DMS 273 (cell line): ENCODE data around the gene BMPR2.
"Not testable (repeated sequence)": the region's sequence is repeated elsewhere in the genome, so short reads cannot be mapped to it uniquely, and the experiment has no call there.

Experiments
- DNase-seq: peaks from one replicate; lab custom pipeline; 2025; ENCODE audit not compliant: unreplicated experiment; lab: John Stamatoyannopoulos, UW

BMPR2 gene

GRCh38 chr2:202375609-202376408 lies at the start of gene BMPR2:
BMPR2 (plus strand) TSS chr2:202376327; CDS start chr2:202377475, 1,148 bp downstream.
- peak; percentile 94 for DNase-seq

GRCh38 chr2:202327858-202328257 lies 48.3 kb upstream of the BMPR2 start:
- DNase-seq = no peak

- DNase-seq = no peak
Measured at GRCh38 chr2:202335791-202336467, 40.2 kb upstream of the BMPR2 start.

GRCh38 chr2:202337151-202337550 lies 39.0 kb upstream of the BMPR2 start:
- DNase-seq = no peak

- no peak for DNase-seq
Measured at GRCh38 chr2:202337706-202338346, 38.3 kb upstream of the BMPR2 start.

GRCh38 chr2:202339071-202339870 lies 36.9 kb upstream of the BMPR2 start:
- no peak for DNase-seq

GRCh38 chr2:202344178-202344577 lies 31.9 kb upstream of the BMPR2 start:
- no peak for DNase-seq

GRCh38 chr2:202346180-202346579 lies 29.9 kb upstream of the BMPR2 start:
- peak; percentile 6 for DNase-seq

GRCh38 chr2:202353430-202353829 lies 22.7 kb upstream of the BMPR2 start:
- no peak for DNase-seq

GRCh38 chr2:202355993-202356505 lies 20.1 kb upstream of the BMPR2 start:
- DNase-seq = no peak

- not testable (repeated sequence) for DNase-seq
Measured at GRCh38 chr2:202358924-202359323, 17.2 kb upstream of the BMPR2 start.

GRCh38 chr2:202360646-202361045 lies 15.5 kb upstream of the BMPR2 start:
- DNase-seq = no peak

- no peak for DNase-seq
Measured at GRCh38 chr2:202361108-202361507, 15.0 kb upstream of the BMPR2 start.

- DNase-seq = no peak
Measured at GRCh38 chr2:202373490-202373889, 2.6 kb upstream of the BMPR2 start.

GRCh38 chr2:202374383-202374782 lies 1.7 kb upstream of the BMPR2 start:
- not testable (repeated sequence) for DNase-seq

GRCh38 chr2:202375033-202375608 lies 1.0 kb upstream of the BMPR2 start:
- DNase-seq = peak; percentile 70

- DNase-seq = peak; percentile 84
Measured at GRCh38 chr2:202376460-202377206, 506 bp downstream of the BMPR2 start.

GRCh38 chr2:202377207-202377761 lies 1.2 kb downstream of the BMPR2 start:
- peak; percentile 64 for DNase-seq

- peak; percentile 33 for DNase-seq
Measured at GRCh38 chr2:202378001-202378400, 1.9 kb downstream of the BMPR2 start.
